Panc1 (cell line): ENCODE results near the gene NELFCD. TPM values are rescaled to one million over a fixed set of nuclear protein-coding genes. Genes with fewer than 3 reads are reported as not detected.

ENCODE experiments used
- ATAC-seq: fragments of 200-7000 bp; cut with Tn5 transposase; 2 replicates; pipeline ENCODE4 v1.9.1; 2020; ENCODE audit warnings: mild to moderate bottlenecking, moderate library complexity
- BruUV-seq: library from RNA; stranded (reverse); fragments of 400-500 nt; replicated peaks from 2 replicates; lab custom pipeline; 2021; lab: Mats Ljungman, UMichigan
- CTCF ChIA-PET: fragments of 300-600 bp; sonication (Branson Sonifier 250); formaldehyde crosslinking; loops from one replicate; lab custom pipeline; 2022; ENCODE audit warnings: antibody characterized with exemption; lab: Charles Lee
- POLR2A ChIA-PET: fragments of 300-600 bp; sonication (Branson Sonifier 250); formaldehyde crosslinking; loops from one replicate; lab custom pipeline; 2022; ENCODE audit warnings: antibody characterized with exemption; lab: Charles Lee
- DNase-seq: peaks from one replicate; pipeline ENCODE4 v3.0.0-alpha.2; 2010; ENCODE audit warnings: low read depth, low spot score
- H3K27ac ChIP-seq: 2 replicates; pipeline ENCODE4 v1.5.1; 2011; ENCODE audit warnings: mild to moderate bottlenecking, low read length, inconsistent platforms
- H3K27me3 ChIP-seq: fragments of 200-500 bp; sonication (Bioruptor generic); 2 replicates; pipeline ENCODE4 v1.6.0; 2014; ENCODE audit warnings: low read length, inconsistent platforms; ENCODE audit not compliant: control insufficient read depth, insufficient read depth
- H3K36me3 ChIP-seq: fragments of 200-500 bp; sonication (Bioruptor generic); 2 replicates; pipeline ENCODE4 v1.5.1; 2014; ENCODE audit warnings: inconsistent platforms, mild to moderate bottlenecking, low read length, moderate library complexity; ENCODE audit not compliant: control insufficient read depth, insufficient read depth
- H3K4me1 ChIP-seq: 2 replicates; pipeline ENCODE4 v1.5.1; 2011; ENCODE audit warnings: inconsistent platforms, mild to moderate bottlenecking, low read length, moderate library complexity; ENCODE audit not compliant: control insufficient read depth, insufficient read depth
- H3K4me3 ChIP-seq, 2 experiments: 2 replicates each; pipeline ENCODE4 v1.5.1; 2011 to 2012; ENCODE audit warnings: low read depth in 2 of 2, low read length in 2 of 2, mild to moderate bottlenecking in 2 of 2, inconsistent platforms in 1 of 2, moderate library complexity in 1 of 2
- H3K9me3 ChIP-seq: fragments of 200-500 bp; sonication (Bioruptor generic); 2 replicates; pipeline ENCODE4 v1.5.1; 2014; ENCODE audit warnings: low read depth, mild to moderate bottlenecking, inconsistent platforms, low read length, moderate library complexity; ENCODE audit not compliant: control insufficient read depth, insufficient read depth
- POLR2AphosphoS5 ChIP-seq: IDR thresholded peaks from 2 replicates; pipeline ENCODE4 v1.6.1; 2012; ENCODE audit warnings: mild to moderate bottlenecking, low read depth, low read length, moderate library complexity
- SIN3A ChIP-seq: IDR thresholded peaks from 2 replicates; pipeline ENCODE4 v1.6.1; 2012; ENCODE audit warnings: low read depth, mild to moderate bottlenecking, low read length, moderate library complexity, borderline replicate concordance; ENCODE audit not compliant: insufficient read depth
- TCF7L2 ChIP-seq: IDR thresholded peaks from 2 replicates; pipeline ENCODE4 v1.6.1; 2011; ENCODE audit warnings: mild to moderate bottlenecking, low read depth, low read length, inconsistent platforms
- in situ Hi-C: cut with HindIII; loops from 2 replicates; pipeline ENCODE4 v1.10.0; 2016; ENCODE audit warnings: low sequenced_read_pairs, low pct_unique_long_range_greater_than_20kb
- intact Hi-C: fragments of 100-400 bp; cut with micrococcal nuclease; formaldehyde crosslinking; loops from one replicate; pipeline ENCODE4 v1.10.0; 2022; ENCODE audit not compliant: unreplicated experiment
- total RNA-seq: library from RNA; stranded (reverse); gene quantifications from one replicate; pipeline ENCODE4 v1.2.1, GENCODE V29; 2021; ENCODE audit not compliant: unreplicated experiment
- TF ChIP-seq, protein P1 (sequence below): fragments of 450-650 bp; IDR thresholded peaks from 2 replicates; pipeline ENCODE4 v1.5.1; 2017; ENCODE audit warnings: mild to moderate bottlenecking
- TF ChIP-seq, protein P2 (sequence below), 2 experiments: IDR thresholded peaks; 2 replicates each; pipeline ENCODE4 v1.6.1; 2011 to 2012; ENCODE audit warnings: low read depth in 2 of 2, control low read depth in 1 of 2, low read length in 1 of 2, mild to moderate bottlenecking in 1 of 2, moderate library complexity in 1 of 2; ENCODE audit not compliant: insufficient read depth in 1 of 2

NELFCD gene
- total RNA-seq, 1 experiment from 2014 or later = 108 TPM

DNA sequence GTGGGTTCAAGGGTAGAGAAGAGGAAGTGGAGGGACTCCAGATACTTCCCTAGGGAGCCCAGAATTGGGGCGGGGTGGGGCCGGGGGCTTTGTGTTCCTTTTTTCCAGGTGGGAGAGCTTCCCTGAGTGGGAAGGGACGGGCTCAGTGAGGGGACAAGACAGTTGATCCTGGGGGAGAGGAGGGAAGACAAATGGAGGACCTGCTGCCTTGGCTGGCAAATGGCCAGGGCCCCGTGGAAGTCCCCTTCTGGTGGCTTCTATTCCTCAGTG, 23.4 kb downstream of the NELFCD start:
- H3K36me3 ChIP-seq = no peaks in the 10 kb centered on the region
- CTCF ChIA-PET = no interaction called here

DNA sequence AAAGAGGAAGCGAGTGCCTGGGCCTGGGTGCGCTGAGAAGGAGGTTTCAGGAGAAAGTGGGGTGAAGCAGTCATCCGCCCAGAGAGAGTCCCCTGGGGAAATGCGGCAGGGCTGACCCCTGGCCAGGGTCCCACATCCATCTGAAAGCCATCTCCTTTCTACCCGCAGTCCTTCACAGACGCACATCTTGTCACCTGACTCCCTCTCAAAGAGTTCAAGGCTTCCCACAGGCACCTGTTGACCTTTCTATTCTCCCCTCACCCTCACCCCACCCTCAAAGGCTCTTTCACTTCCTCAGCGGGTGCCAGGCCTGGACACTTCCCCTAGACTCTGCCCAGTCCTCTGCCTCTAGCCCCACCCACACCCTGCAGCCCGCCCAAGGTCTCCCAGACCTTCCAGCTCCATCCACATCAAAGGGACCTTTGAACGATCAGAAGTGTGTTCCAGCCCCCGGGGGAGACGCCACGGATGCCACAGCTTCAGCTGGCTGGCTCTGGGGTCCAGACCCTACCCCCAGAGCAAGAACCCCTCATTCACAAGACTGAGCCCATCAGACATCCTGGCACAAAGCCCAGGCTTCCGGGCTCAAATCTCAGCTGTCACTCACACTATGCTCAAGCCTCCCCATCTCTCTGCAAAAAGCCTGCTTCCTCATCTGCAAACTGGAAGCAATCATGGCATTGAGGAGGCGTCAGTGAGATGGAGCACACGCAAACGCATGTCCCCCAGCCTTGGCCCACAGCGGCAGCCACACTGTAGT, 23.9 kb downstream of the NELFCD start:
- ChIA-PET POLR2A (no interaction called here), CTCF (no interaction called here)
- in situ Hi-C loops = no loop called here
- DNase-seq (no peak), ATAC-seq (no peak)
- intact Hi-C loops = no loop called here
- Histone ChIP-seq H3K9me3 (no peaks in the 10 kb centered on the region), H3K4me3 (no peak overlapping the region), H3K27me3 (no peaks in the 10 kb centered on the region), H3K36me3 (no peaks in the 10 kb centered on the region), H3K27ac (no peak overlapping the region), H3K4me1 (peaks cover 13% of the 10 kb centered on the region)
- no TSS peak for BruUV-seq
- no peak for TF ChIP-seq POLR2AphosphoS5
- TF ChIP-seq, protein P1, sequence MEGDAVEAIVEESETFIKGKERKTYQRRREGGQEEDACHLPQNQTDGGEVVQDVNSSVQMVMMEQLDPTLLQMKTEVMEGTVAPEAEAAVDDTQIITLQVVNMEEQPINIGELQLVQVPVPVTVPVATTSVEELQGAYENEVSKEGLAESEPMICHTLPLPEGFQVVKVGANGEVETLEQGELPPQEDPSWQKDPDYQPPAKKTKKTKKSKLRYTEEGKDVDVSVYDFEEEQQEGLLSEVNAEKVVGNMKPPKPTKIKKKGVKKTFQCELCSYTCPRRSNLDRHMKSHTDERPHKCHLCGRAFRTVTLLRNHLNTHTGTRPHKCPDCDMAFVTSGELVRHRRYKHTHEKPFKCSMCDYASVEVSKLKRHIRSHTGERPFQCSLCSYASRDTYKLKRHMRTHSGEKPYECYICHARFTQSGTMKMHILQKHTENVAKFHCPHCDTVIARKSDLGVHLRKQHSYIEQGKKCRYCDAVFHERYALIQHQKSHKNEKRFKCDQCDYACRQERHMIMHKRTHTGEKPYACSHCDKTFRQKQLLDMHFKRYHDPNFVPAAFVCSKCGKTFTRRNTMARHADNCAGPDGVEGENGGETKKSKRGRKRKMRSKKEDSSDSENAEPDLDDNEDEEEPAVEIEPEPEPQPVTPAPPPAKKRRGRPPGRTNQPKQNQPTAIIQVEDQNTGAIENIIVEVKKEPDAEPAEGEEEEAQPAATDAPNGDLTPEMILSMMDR = no peak
- TF ChIP-seq, protein P2, sequence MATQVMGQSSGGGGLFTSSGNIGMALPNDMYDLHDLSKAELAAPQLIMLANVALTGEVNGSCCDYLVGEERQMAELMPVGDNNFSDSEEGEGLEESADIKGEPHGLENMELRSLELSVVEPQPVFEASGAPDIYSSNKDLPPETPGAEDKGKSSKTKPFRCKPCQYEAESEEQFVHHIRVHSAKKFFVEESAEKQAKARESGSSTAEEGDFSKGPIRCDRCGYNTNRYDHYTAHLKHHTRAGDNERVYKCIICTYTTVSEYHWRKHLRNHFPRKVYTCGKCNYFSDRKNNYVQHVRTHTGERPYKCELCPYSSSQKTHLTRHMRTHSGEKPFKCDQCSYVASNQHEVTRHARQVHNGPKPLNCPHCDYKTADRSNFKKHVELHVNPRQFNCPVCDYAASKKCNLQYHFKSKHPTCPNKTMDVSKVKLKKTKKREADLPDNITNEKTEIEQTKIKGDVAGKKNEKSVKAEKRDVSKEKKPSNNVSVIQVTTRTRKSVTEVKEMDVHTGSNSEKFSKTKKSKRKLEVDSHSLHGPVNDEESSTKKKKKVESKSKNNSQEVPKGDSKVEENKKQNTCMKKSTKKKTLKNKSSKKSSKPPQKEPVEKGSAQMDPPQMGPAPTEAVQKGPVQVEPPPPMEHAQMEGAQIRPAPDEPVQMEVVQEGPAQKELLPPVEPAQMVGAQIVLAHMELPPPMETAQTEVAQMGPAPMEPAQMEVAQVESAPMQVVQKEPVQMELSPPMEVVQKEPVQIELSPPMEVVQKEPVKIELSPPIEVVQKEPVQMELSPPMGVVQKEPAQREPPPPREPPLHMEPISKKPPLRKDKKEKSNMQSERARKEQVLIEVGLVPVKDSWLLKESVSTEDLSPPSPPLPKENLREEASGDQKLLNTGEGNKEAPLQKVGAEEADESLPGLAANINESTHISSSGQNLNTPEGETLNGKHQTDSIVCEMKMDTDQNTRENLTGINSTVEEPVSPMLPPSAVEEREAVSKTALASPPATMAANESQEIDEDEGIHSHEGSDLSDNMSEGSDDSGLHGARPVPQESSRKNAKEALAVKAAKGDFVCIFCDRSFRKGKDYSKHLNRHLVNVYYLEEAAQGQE (IDR thresholded peaks at IDR 0.05; ENCODE audit: insufficient read depth in 1 of 2, low read depth in 2 of 2, low read length in 1 of 2) = no peak

More for the DNA sequence above, 23.4 kb downstream of the NELFCD start:
- no peak for TF ChIP-seq TCF7L2
- no peak for TF ChIP-seq SIN3A
- TF ChIP-seq POLR2AphosphoS5 = no peak
- TF ChIP-seq, protein P2 (IDR thresholded peaks at IDR 0.05; ENCODE audit: insufficient read depth in 1 of 2, low read depth in 2 of 2, low read length in 1 of 2) = no peak
- TF ChIP-seq, protein P1 = no peak
- Histone ChIP-seq H3K9me3 (no peaks in the 10 kb centered on the region), H3K27ac (no peak overlapping the region), H3K4me3 (no peak overlapping the region), H3K27me3 (no peaks in the 10 kb centered on the region), H3K4me1 (peaks cover 13% of the 10 kb centered on the region)
- in situ Hi-C loops (no loop called here), intact Hi-C loops (no loop called here)
- ATAC-seq (no peak), DNase-seq (no peak)
- POLR2A ChIA-PET = no interaction called here
- no TSS peak for BruUV-seq
